Naive thymus-derived CD4-positive, alpha-beta T cell (primary cell): Measurements from ENCODE around the gene FILIP1L. TPM values are rescaled to one million over a fixed set of nuclear protein-coding genes. Genes with fewer than 3 reads are reported as not detected.

Source experiments
- ATAC-seq: fragments of 150-1000 bp; cut with Tn5 transposase; 2 replicates; pipeline ENCODE4 v1.10.0; 2021; ENCODE audit warnings: mild to moderate bottlenecking, moderate library complexity
- CTCF ChIA-PET: fragments of 350-600 bp; sonication (Branson Sonifier 250); formaldehyde crosslinking; loops from one replicate; lab custom pipeline; 2021; ENCODE audit warnings: antibody characterized with exemption; lab: Charles Lee
- POLR2A ChIA-PET: fragments of 350-600 bp; sonication (Branson Sonifier 250); formaldehyde crosslinking; loops from one replicate; lab custom pipeline; 2021; ENCODE audit warnings: antibody characterized with exemption, inconsistent platforms; lab: Charles Lee
- DNase-seq, 9 donors: peaks; one replicate each; pipeline versions ENCODE4 v3.0.0 to v3.0.0-alpha.2; 2020 to 2022; ENCODE audit warnings: mixed read lengths in 1 of 9
- H3K27ac ChIP-seq: one replicate; pipeline ENCODE4 v1.7.0; 2013; ENCODE audit warnings: mild to moderate bottlenecking, low read depth, low read length, moderate library complexity
- H3K27me3 ChIP-seq, 2 donors: one replicate each; pipeline ENCODE4 v1.7.0; 2013; ENCODE audit warnings: low read length in 2 of 2, mild to moderate bottlenecking in 2 of 2, moderate library complexity in 2 of 2; ENCODE audit not compliant: control insufficient read depth in 2 of 2, insufficient read depth in 2 of 2
- H3K36me3 ChIP-seq, 3 experiments: 1 replicate in 2 of 3; 2 replicates in 1 of 3; pipeline ENCODE4 v1.7.0; 2013; ENCODE audit warnings: low read length in 3 of 3, mild to moderate bottlenecking in 3 of 3, moderate library complexity in 1 of 3; ENCODE audit not compliant: insufficient read depth in 3 of 3, control insufficient read depth in 2 of 3
- H3K4me1 ChIP-seq, 2 donors: one replicate each; pipeline ENCODE4 v1.7.0; 2013; ENCODE audit warnings: low read length in 2 of 2, mild to moderate bottlenecking in 2 of 2, moderate library complexity in 1 of 2; ENCODE audit not compliant: control insufficient read depth in 2 of 2, insufficient read depth in 2 of 2
- H3K4me3 ChIP-seq: 2 replicates; pipeline ENCODE4 v1.7.0; 2013; ENCODE audit warnings: mild to moderate bottlenecking, low read length
- H3K9me3 ChIP-seq, 3 experiments: 1 replicate in 2 of 3; 2 replicates in 1 of 3; pipeline ENCODE4 v1.7.0; 2013; ENCODE audit warnings: low read length in 3 of 3; ENCODE audit not compliant: control insufficient read depth in 2 of 3
- H3K27ac Mint-ChIP-seq, 9 donors: one replicate each; pipeline ENCODE4 v1.8.0; 2020 to 2022; ENCODE audit warnings: mixed read lengths in 9 of 9, mild to moderate bottlenecking in 8 of 9, moderate library complexity in 5 of 9, inconsistent platforms in 2 of 9
- H3K27me3 Mint-ChIP-seq, 5 donors: one replicate each; pipeline ENCODE4 v1.8.0; 2021 to 2022; ENCODE audit warnings: mixed read lengths in 5 of 5, mild to moderate bottlenecking in 1 of 5
- H3K36me3 Mint-ChIP-seq, 5 donors: one replicate each; pipeline ENCODE4 v1.8.0; 2020 to 2022; ENCODE audit warnings: mixed read lengths in 5 of 5, mild to moderate bottlenecking in 3 of 5, inconsistent platforms in 1 of 5
- H3K4me1 Mint-ChIP-seq, 7 donors: one replicate each; pipeline ENCODE4 v1.8.0; 2020 to 2022; ENCODE audit warnings: mixed read lengths in 7 of 7, mild to moderate bottlenecking in 3 of 7, inconsistent platforms in 1 of 7
- H3K4me3 Mint-ChIP-seq, 10 donors: one replicate each; pipeline ENCODE4 v1.8.0; 2020 to 2022; ENCODE audit warnings: mild to moderate bottlenecking in 10 of 10, mixed read lengths in 10 of 10, moderate library complexity in 6 of 10, inconsistent platforms in 2 of 10
- H3K9me3 Mint-ChIP-seq, 11 donors: one replicate each; pipeline ENCODE4 v1.8.0; 2020 to 2022; ENCODE audit warnings: mixed read lengths in 11 of 11, mild to moderate bottlenecking in 4 of 11, inconsistent platforms in 1 of 11, moderate library complexity in 1 of 11
- intact Hi-C, 2 donors: fragments of 100-400 bp; cut with micrococcal nuclease; formaldehyde crosslinking; loops; one replicate each; pipeline ENCODE4 v1.15.1; 2023
- polyA plus RNA-seq, 2 donors: library from polyadenylated mRNA; unstranded; fragments of 300-500 nt; fragmentation: Illumina TruSeq; gene quantifications; one replicate each; pipeline ENCODE4 v1.2.3, GENCODE V29; 2021
- total RNA-seq, 6 experiments: library from RNA in 5 of 6; stranded (reverse) in 5 of 6; gene quantifications; 1 replicate in 5 of 6; 2 replicates in 1 of 6; pipeline ENCODE4 v1.2.3 and lab custom pipeline; 2021 to 2026

FILIP1L gene
- total and polyA plus RNA-seq, 7 experiments from 2014 or later = 0.13 to 6.7 (median 0.39) TPM; not detected in 2

DNA sequence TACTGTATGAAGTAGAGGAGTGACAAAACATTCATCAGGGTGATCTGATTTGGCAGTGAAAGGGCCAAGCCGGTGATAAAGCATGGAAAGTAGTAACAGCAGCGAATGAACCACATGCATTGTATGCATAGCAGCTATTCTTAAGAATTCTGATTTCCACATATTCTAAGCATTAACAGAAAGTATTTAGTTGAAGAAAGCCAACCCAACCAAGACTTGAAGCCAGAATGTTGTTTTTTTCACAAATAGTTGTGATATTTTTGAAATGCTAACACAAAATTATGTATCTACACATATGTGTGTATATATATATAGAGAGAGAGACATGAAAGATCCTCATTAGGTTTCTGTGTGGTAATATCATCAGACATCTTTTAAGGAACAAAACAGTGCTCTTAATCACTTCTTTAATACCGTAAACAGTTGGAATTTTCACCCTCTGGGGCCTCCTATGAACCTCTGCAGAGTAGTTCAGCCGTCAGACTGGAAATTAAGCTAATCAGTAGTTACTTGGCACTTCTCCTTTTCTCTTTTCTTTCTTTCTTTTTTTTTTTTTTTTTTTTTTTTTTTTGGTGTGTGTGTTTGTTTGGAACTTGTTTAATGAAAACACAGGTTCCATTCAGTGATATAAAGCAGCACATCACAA lies 157.0 kb downstream of the FILIP1L start:
- H3K36me3 ChIP-seq = no peaks in the 10 kb centered on the region
- ATAC-seq (no peak), DNase-seq (no peak)
- ChIA-PET CTCF (no interaction called here), POLR2A (interaction anchor here (0.6 kb wide), 1 partner anchor 125 kb away, joined by 4 read pairs; no protein-coding TSS in a partner anchor)
- H3K4me1 Mint-ChIP-seq = peaks cover 0 to 11% (median 5%) of the 10 kb centered on the region in 7 donors
- peaks cover 0 to 14% (median 5%) of the 10 kb centered on the region in 5 donors for H3K36me3 Mint-ChIP-seq
- H3K9me3 Mint-ChIP-seq = no peaks in the 10 kb centered on the region
- H3K27ac ChIP-seq = no peak overlapping the region
- no peaks in the 10 kb centered on the region for H3K9me3 ChIP-seq
- no peak overlapping the region for H3K27ac Mint-ChIP-seq
- no peaks in the 10 kb centered on the region for H3K27me3 ChIP-seq
- H3K4me3 ChIP-seq = no peak overlapping the region
- H3K27me3 Mint-ChIP-seq = no peaks in the 10 kb centered on the region
- H3K4me1 ChIP-seq = no peaks in the 10 kb centered on the region
- intact Hi-C loops = no loop called here
- H3K4me3 Mint-ChIP-seq = no peak overlapping the region

GRCh38 chr3:99955773-99956562 lies 158.3 kb downstream of the FILIP1L start:
- Histone ChIP-seq H3K4me3 (no peak overlapping the region), H3K27me3 (no peaks in the 10 kb centered on the region), H3K36me3 (no peaks in the 10 kb centered on the region), H3K4me1 (no peaks in the 10 kb centered on the region), H3K27ac (no peak overlapping the region), H3K9me3 (no peaks in the 10 kb centered on the region)
- H3K4me3 Mint-ChIP-seq = no peak overlapping the region
- ChIA-PET POLR2A (no interaction called here), CTCF (no interaction called here)
- no peaks in the 10 kb centered on the region for H3K9me3 Mint-ChIP-seq
- DNase-seq = no peak
- no peaks in the 10 kb centered on the region for H3K27me3 Mint-ChIP-seq
- ATAC-seq = no peak
- peaks cover 0 to 8% (median 0%) of the 10 kb centered on the region in 5 donors for H3K36me3 Mint-ChIP-seq
- H3K4me1 Mint-ChIP-seq = peaks cover 0 to 9% (median 6%) of the 10 kb centered on the region in 7 donors
- intact Hi-C loops = no loop called here
- H3K27ac Mint-ChIP-seq = no peak overlapping the region

DNA sequence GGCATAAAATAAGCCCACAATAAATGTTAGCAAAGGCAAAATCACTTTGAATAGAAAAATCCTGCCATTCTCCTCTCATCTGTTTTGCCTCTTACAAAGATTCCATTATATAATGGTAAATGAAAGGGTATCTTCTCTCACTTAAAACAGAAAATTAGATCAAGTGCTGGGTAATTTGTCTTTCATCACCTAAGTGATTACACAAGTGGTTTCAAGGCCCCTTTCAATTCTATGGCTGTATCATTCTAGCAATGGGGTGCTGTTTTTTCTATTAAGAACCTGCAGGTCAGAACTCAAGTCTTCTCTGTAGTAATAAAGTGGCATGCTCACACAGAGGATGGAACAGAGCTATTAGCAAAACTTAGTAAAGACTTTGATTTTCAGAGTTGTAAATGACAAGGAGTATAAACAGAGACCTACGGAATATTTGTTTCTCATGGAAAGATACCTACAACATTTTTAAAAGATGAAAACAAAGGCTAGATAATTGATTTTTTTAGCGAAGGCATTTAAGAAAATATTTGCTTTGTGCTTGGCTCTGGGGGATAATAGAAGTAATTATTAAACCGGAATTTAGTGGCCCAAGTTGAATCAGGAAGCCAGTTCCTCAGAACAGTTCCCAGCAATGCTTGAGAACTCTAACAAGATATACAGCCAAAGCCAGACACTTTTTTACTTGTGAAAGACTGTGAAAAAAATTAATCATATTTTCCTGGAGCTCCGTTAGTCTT lies 159.2 kb downstream of the FILIP1L start:
- Histone ChIP-seq H3K9me3 (no peaks in the 10 kb centered on the region), H3K4me3 (no peak overlapping the region), H3K27ac (no peak overlapping the region), H3K4me1 (no peaks in the 10 kb centered on the region), H3K36me3 (no peaks in the 10 kb centered on the region), H3K27me3 (no peaks in the 10 kb centered on the region)
- CTCF ChIA-PET = no interaction called here
- ATAC-seq (no peak), DNase-seq (no peak)
- Mint-ChIP-seq H3K27me3 (no peaks in the 10 kb centered on the region), H3K27ac (no peak overlapping the region), H3K9me3 (no peaks in the 10 kb centered on the region), H3K4me3 (no peak overlapping the region), H3K4me1 (peaks cover 0 to 13% (median 9%) of the 10 kb centered on the region in 7 donors), H3K36me3 (peaks cover 0 to 12% (median 0%) of the 10 kb centered on the region in 5 donors)
- intact Hi-C loops = no loop called here
- POLR2A ChIA-PET = no interaction called here

- H3K4me3 ChIP-seq = no peak overlapping the region
- Mint-ChIP-seq H3K4me3 (no peak overlapping the region), H3K9me3 (no peaks in the 10 kb centered on the region), H3K36me3 (peaks cover 0 to 12% (median 0%) of the 10 kb centered on the region in 5 donors), H3K27me3 (no peaks in the 10 kb centered on the region), H3K27ac (no peak overlapping the region), H3K4me1 (peaks cover 0 to 13% (median 8%) of the 10 kb centered on the region in 7 donors)
- intact Hi-C loops = no loop called here
- H3K27me3 ChIP-seq = no peaks in the 10 kb centered on the region
- ChIA-PET CTCF (no interaction called here), POLR2A (no interaction called here)
- ATAC-seq = no peak
- H3K36me3 ChIP-seq = no peaks in the 10 kb centered on the region
- no peak for DNase-seq
- no peak overlapping the region for H3K27ac ChIP-seq
- no peaks in the 10 kb centered on the region for H3K4me1 ChIP-seq
- H3K9me3 ChIP-seq = no peaks in the 10 kb centered on the region
These were observed 160.7 kb downstream of the FILIP1L start for GRCh38 chr3:99953596-99953995.

- peaks cover 0 to 9% (median 3%) of the 10 kb centered on the region in 5 donors for H3K36me3 Mint-ChIP-seq
- H3K4me3 ChIP-seq = no peak overlapping the region
These were observed 162.0 kb downstream of the FILIP1L start for GRCh38 chr3:99952306-99952705.

GRCh38 chr3:99951701-99952100 lies 162.6 kb downstream of the FILIP1L start:
- intact Hi-C loops = no loop called here
- no peak for ATAC-seq
- H3K36me3 Mint-ChIP-seq = peaks cover 0 to 6% (median 3%) of the 10 kb centered on the region in 5 donors
- H3K9me3 Mint-ChIP-seq = no peaks in the 10 kb centered on the region
- ChIA-PET CTCF (no interaction called here), POLR2A (no interaction called here)
- H3K27me3 Mint-ChIP-seq = no peaks in the 10 kb centered on the region
- DNase-seq = no peak
- peaks cover 0 to 12% (median 7%) of the 10 kb centered on the region in 7 donors for H3K4me1 Mint-ChIP-seq
- Histone ChIP-seq H3K4me1 (no peaks in the 10 kb centered on the region), H3K27me3 (no peaks in the 10 kb centered on the region), H3K9me3 (no peaks in the 10 kb centered on the region), H3K27ac (no peak overlapping the region), H3K4me3 (no peak overlapping the region), H3K36me3 (no peaks in the 10 kb centered on the region)
- no peak overlapping the region for H3K27ac Mint-ChIP-seq
- H3K4me3 Mint-ChIP-seq = no peak overlapping the region

More at GRCh38 chr3:99952306-99952705, 162.0 kb downstream of the FILIP1L start:
- no peak for ATAC-seq
- no peaks in the 10 kb centered on the region for H3K9me3 ChIP-seq
- POLR2A ChIA-PET = no interaction called here
- no peaks in the 10 kb centered on the region for H3K4me1 ChIP-seq
- no peaks in the 10 kb centered on the region for H3K27me3 ChIP-seq
- intact Hi-C loops = no loop called here
- Mint-ChIP-seq H3K9me3 (no peaks in the 10 kb centered on the region), H3K4me3 (no peak overlapping the region), H3K27ac (no peak overlapping the region), H3K27me3 (no peaks in the 10 kb centered on the region), H3K4me1 (peaks cover 0 to 13% (median 7%) of the 10 kb centered on the region in 7 donors)
- CTCF ChIA-PET = no interaction called here
- no peak for DNase-seq
- H3K27ac ChIP-seq = no peak overlapping the region
- no peaks in the 10 kb centered on the region for H3K36me3 ChIP-seq
